NT2/D1 (cell line): ENCODE results near the gene DPF1.

Experiments used
- DNase-seq: peaks from one replicate; pipeline ENCODE4 v3.0.0-alpha.2; 2011; ENCODE audit warnings: low read depth, low spot score
- H3K27me3 ChIP-seq: 2 replicates; pipeline ENCODE4 v1.6.0; 2011; ENCODE audit warnings: mild to moderate bottlenecking; ENCODE audit not compliant: insufficient read length, insufficient read depth
- H3K36me3 ChIP-seq: 2 replicates; pipeline ENCODE4 v1.6.1; 2011; ENCODE audit warnings: mild to moderate bottlenecking, low read length, mixed read lengths; ENCODE audit not compliant: insufficient read depth, insufficient read length
- H3K4me1 ChIP-seq: 2 replicates; pipeline ENCODE4 v1.5.1; 2011; ENCODE audit not compliant: insufficient read depth, insufficient read length
- H3K4me3 ChIP-seq: 2 replicates; pipeline ENCODE4 v1.5.1; 2011; ENCODE audit warnings: low read depth; ENCODE audit not compliant: insufficient read length
- H3K9ac ChIP-seq: 2 replicates; pipeline ENCODE4 v1.6.0; 2011; ENCODE audit warnings: low read depth; ENCODE audit not compliant: insufficient read length
- H3K9me3 ChIP-seq: 2 replicates; pipeline ENCODE4 v1.5.1; 2011; ENCODE audit warnings: mild to moderate bottlenecking, low read length; ENCODE audit not compliant: insufficient read depth
- SUZ12 ChIP-seq: IDR thresholded peaks from 2 replicates; pipeline ENCODE4 v1.6.1; 2011; ENCODE audit not compliant: insufficient read length, insufficient read depth; ENCODE audit errors: extremely low read depth
- YY1 ChIP-seq: IDR thresholded peaks from 2 replicates; pipeline ENCODE4 v1.6.1; 2011; ENCODE audit not compliant: insufficient read length, insufficient read depth
- ZNF274 ChIP-seq: IDR thresholded peaks from 2 replicates; pipeline ENCODE4 v1.6.1; 2011; ENCODE audit warnings: mild to moderate bottlenecking, low read depth, low read length

Gene DPF1

DNA sequence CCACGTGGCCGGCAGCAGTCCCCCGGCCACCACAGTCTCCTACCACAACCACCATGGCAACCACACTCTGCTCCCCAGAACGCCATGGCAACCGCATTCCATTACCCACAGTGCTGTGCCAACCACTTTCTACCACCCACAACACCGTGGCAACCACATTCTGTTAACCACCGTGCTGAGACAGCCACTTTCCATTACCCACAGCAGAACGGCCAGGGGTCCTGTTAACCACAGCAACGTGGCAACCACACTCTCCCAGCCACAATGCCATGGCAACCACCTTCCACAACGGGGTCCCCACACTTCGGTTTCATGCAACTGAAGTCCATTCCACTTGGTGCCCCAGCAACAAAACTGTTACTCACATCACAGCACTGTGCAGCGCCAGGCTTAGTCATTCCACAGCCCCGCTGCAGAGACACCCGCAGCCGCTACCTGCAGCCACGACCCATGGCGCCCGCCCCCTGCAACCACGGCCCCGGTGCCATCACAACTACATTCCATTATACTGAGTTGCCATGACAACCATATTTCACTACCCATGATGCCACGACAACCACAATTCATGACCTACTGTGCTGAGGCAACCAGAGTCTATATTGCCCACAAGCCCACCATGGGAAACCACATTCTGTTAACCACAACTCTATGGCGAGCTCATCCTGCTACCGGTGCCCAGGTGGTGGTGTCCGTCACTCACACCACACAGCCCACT lies 10.0 kb downstream of the DPF1 start:
- no peak for TF ChIP-seq ZNF274
- no peak for TF ChIP-seq YY1
- TF ChIP-seq SUZ12 = no peak
- H3K4me3 ChIP-seq = no peak overlapping the region
- H3K36me3 ChIP-seq = peaks cover 8% of the 10 kb centered on the region
- no peak for DNase-seq
- no peaks in the 10 kb centered on the region for H3K9me3 ChIP-seq
- no peak overlapping the region for H3K9ac ChIP-seq
- H3K4me1 ChIP-seq = peaks cover 7% of the 10 kb centered on the region
- peaks cover 15% of the 10 kb centered on the region for H3K27me3 ChIP-seq

DNA sequence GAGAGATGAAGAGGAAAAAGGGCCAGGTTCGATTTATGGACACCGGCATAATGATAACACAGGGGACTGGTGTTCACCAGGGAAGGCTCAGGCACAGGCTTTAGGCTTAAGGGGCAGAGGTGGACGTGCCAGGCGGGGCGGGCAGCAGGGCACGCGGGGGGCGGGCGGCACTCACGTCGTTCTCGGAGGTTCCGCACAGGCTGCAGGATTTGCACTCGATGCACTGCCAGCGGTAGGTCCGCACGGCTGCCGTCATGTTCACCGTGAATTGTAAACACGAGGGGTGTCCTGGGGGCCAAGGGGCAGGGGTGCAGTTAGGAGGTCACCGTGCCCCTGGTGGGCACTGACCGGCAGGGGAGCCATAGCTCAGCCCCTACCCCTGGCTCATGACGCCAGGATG lies 10.6 kb downstream of the DPF1 start:
- no peak overlapping the region for H3K9ac ChIP-seq
- H3K9me3 ChIP-seq = no peaks in the 10 kb centered on the region
- no peak overlapping the region for H3K4me3 ChIP-seq
- TF ChIP-seq SUZ12 = no peak
- TF ChIP-seq ZNF274 = no peak
- TF ChIP-seq YY1 = no peak
- peaks cover 7% of the 10 kb centered on the region for H3K36me3 ChIP-seq
- peaks cover 17% of the 10 kb centered on the region for H3K27me3 ChIP-seq
- peaks cover 5% of the 10 kb centered on the region for H3K4me1 ChIP-seq
- DNase-seq = no peak

- H3K9ac ChIP-seq = no peak overlapping the region
- no peaks in the 10 kb centered on the region for H3K9me3 ChIP-seq
- H3K27me3 ChIP-seq = peaks cover 17% of the 10 kb centered on the region
- TF ChIP-seq SUZ12 (no peak), YY1 (no peak), ZNF274 (no peak)
- no peak overlapping the region for H3K4me3 ChIP-seq
- no peak for DNase-seq
- H3K36me3 ChIP-seq = peaks cover 2% of the 10 kb centered on the region
- peaks cover 3% of the 10 kb centered on the region for H3K4me1 ChIP-seq
Measured at GRCh38 chr19:38211766-38212165, 12.3 kb downstream of the DPF1 start.

- Histone ChIP-seq H3K36me3 (peaks cover 2% of the 10 kb centered on the region), H3K4me1 (peaks cover 8% of the 10 kb centered on the region), H3K9ac (peak overlapping the region; percentile 79), H3K9me3 (no peaks in the 10 kb centered on the region), H3K4me3 (peak overlapping the region; percentile 18), H3K27me3 (peaks cover 17% of the 10 kb centered on the region)
- TF ChIP-seq YY1 = no peak
- TF ChIP-seq ZNF274 = no peak
- no peak for TF ChIP-seq SUZ12
- no peak for DNase-seq
Measured at GRCh38 chr19:38211151-38211591, 12.9 kb downstream of the DPF1 start.

DNA sequence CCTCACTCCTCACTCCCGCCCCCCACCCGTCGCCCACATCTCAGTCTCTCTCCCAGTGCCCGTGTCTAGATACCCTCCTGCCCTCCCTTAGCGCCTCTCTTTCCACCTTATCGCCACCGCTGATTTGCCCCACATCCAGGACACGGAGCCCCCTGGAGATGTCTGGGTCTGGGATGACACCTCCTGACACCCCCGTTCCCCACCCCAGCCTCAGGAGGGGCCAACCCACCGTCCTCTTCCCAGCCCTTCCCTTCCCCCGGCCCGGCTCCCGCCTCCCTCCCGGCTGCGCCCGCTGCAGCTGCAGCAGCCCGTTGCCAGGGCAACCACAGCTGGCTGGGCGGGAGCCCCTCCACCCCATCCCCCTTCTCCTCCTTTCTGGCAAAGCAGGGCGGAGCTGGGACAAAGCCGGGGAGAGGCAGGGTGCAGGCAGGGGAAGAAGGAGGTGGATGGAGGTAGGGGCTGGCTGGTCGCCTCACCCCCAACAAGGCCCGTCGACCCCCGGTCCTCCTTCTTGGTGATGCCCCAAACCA lies 13.5 kb downstream of the DPF1 start:
- H3K9ac ChIP-seq = peak overlapping the region; percentile 79
- peak; percentile 58 for DNase-seq
- H3K36me3 ChIP-seq = peaks cover 2% of the 10 kb centered on the region
- peak overlapping the region; percentile 18 for H3K4me3 ChIP-seq
- H3K9me3 ChIP-seq = no peaks in the 10 kb centered on the region
- peaks cover 17% of the 10 kb centered on the region for H3K27me3 ChIP-seq
- H3K4me1 ChIP-seq = peaks cover 14% of the 10 kb centered on the region
- TF ChIP-seq YY1 = no peak
- TF ChIP-seq ZNF274 = no peak
- no peak for TF ChIP-seq SUZ12

DNA sequence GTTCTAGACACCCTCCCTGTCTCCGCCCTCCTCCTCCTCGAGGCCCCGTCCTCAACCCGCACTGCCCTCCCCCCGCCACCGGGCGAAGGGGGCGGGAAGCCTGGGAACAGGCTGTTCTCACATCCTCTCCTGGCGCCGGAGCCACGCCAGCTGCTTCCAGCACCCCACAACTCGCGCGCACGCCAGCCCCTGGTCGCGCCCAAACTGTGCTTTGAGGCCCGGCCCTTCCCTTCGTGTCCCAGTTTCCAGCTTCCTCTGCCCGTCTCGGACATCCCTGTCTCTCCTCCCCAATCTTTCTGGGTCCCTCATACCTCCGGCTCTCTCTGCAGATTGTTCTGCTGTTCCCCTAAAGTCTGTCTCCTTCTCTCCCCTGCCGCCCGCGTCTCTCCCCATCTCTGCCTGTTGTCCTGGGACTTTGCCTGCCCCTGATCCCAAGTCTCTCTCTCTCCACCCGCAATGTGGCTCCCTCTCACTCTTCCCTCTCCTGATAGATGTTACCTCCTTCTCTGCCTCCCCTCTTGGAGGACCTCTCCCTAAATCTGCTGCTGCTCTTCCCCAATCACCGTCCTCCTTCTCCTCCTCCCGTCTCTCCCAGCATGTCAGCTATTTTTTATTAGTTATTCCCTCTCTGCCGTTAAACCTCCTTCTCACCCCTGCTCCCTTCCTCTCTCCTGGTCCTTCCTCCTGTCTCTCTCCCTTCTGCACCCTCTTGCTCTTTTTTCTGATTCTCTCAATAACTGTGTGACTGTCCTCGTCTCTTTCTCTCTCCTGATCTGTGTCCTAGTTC lies 14.2 kb downstream of the DPF1 start:
- Histone ChIP-seq H3K36me3 (peaks cover 2% of the 10 kb centered on the region), H3K4me1 (peaks cover 14% of the 10 kb centered on the region), H3K4me3 (peak overlapping the region; percentile 19), H3K9ac (peak overlapping the region; percentile 79), H3K27me3 (peaks cover 17% of the 10 kb centered on the region), H3K9me3 (no peaks in the 10 kb centered on the region)
- TF ChIP-seq YY1 (no peak), SUZ12 (no peak), ZNF274 (no peak)
- no peak for DNase-seq

DNA sequence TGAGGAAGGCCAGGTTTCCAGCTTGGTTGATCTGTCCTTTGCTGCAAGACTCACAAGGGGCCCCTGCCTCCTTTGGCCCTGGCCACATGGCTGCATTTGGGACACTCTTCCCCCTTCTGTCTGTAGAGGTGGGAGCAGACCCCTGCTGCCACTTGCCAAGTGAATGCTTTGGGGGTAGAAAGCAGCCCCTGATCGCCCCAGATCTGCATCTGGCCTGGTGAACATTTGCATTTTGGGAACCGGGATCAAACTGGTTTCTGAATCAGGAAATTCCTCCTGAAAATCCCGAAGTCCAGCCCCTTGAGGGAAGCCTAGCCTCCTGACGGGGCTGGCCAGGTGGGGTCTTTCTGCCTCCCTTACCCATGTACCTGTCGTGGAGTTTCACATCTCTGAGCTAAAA lies 14.9 kb downstream of the DPF1 start:
- no peak for DNase-seq
- Histone ChIP-seq H3K36me3 (peaks cover 2% of the 10 kb centered on the region), H3K4me3 (peak overlapping the region; percentile 19), H3K4me1 (peaks cover 14% of the 10 kb centered on the region), H3K9ac (peak overlapping the region; percentile 79), H3K9me3 (no peaks in the 10 kb centered on the region), H3K27me3 (peaks cover 17% of the 10 kb centered on the region)
- TF ChIP-seq ZNF274 (no peak), YY1 (no peak), SUZ12 (no peak)
